Endodermal cell (in vitro differentiated cells): ENCODE data around the gene TP53I13. TPM values are rescaled to one million over a fixed set of nuclear protein-coding genes. Genes with fewer than 3 reads are reported as not detected.

Experiments
- DNase-seq: peaks from one replicate; pipeline ENCODE4 v3.0.0-alpha.2; 2017
- H3K27ac ChIP-seq: 2 replicates; pipeline ENCODE4 v1.5.1; 2013; ENCODE audit warnings: mild to moderate bottlenecking, low read depth, low read length, moderate library complexity
- H3K27me3 ChIP-seq: 2 replicates; pipeline ENCODE4 v1.6.1; 2013; ENCODE audit warnings: mild to moderate bottlenecking, low read length, moderate library complexity; ENCODE audit not compliant: insufficient read depth, control insufficient read depth, poor library complexity, severe bottlenecking
- H3K36me3 ChIP-seq: 2 replicates; pipeline ENCODE4 v1.7.0; 2013; ENCODE audit warnings: mild to moderate bottlenecking, low read length, moderate library complexity; ENCODE audit not compliant: control insufficient read depth, insufficient read depth
- H3K4me1 ChIP-seq: one replicate; pipeline ENCODE4 v1.7.0; 2013; ENCODE audit warnings: low read length; ENCODE audit not compliant: control insufficient read depth, insufficient read depth
- H3K4me3 ChIP-seq: 2 replicates; pipeline ENCODE4 v1.5.1; 2013; ENCODE audit warnings: mild to moderate bottlenecking, low read length, moderate library complexity
- H3K9ac ChIP-seq: 2 replicates; pipeline ENCODE4 v1.6.1; 2013; ENCODE audit warnings: mild to moderate bottlenecking, low read length, moderate library complexity; ENCODE audit not compliant: poor library complexity, severe bottlenecking; ENCODE audit errors: extremely low read depth
- H3K9me3 ChIP-seq: 2 replicates; pipeline ENCODE4 v1.6.1; 2013; ENCODE audit warnings: mild to moderate bottlenecking, low read length, moderate library complexity; ENCODE audit not compliant: control insufficient read depth
- H3K27ac Mint-ChIP-seq: 2 replicates; pipeline ENCODE4 v1.8.0; 2020; ENCODE audit warnings: mixed read lengths
- H3K27me3 Mint-ChIP-seq: 2 replicates; pipeline ENCODE4 v1.8.0; 2021; ENCODE audit warnings: mild to moderate bottlenecking, mixed read lengths; ENCODE audit not compliant: insufficient read depth
- H3K36me3 Mint-ChIP-seq: 2 replicates; pipeline ENCODE4 v1.8.0; 2020; ENCODE audit warnings: low read depth, mixed read lengths
- H3K4me1 Mint-ChIP-seq: 2 replicates; pipeline ENCODE4 v1.8.0; 2020; ENCODE audit warnings: mixed read lengths
- H3K4me3 Mint-ChIP-seq: 2 replicates; pipeline ENCODE4 v1.8.0; 2020; ENCODE audit warnings: mild to moderate bottlenecking, moderate library complexity, mixed read lengths
- H3K9me3 Mint-ChIP-seq: 2 replicates; pipeline ENCODE4 v1.8.0; 2020; ENCODE audit warnings: mild to moderate bottlenecking, mixed read lengths
- CTCF ChIP-seq: fragments of 200-600 bp; sonication (generic); conservative IDR thresholded peaks from 2 replicates; pipeline ENCODE4 v1.5.0; 2021; ENCODE audit warnings: antibody characterized with exemption, mild to moderate bottlenecking
- WGBS, 2 experiments: methylation state at CpG; one replicate each; pipeline versions ENCODE4 v1.1.5 to v1.1.7; 2013; ENCODE audit warnings: missing lambda C conversion rate in 2 of 2, mixed read lengths in 1 of 2; ENCODE audit not compliant: insufficient coverage in 1 of 2, insufficient read length in 1 of 2; 5-methylcytosine and 5-hydroxymethylcytosine counted together
- total RNA-seq, 2 donors: library from RNA; stranded (reverse); fragmentation: NEBNext Ultra II Directional in 1 of 2; extraction: Animal tissue kit (Norgen Biotek cat#: 25700) in 1 of 2; gene quantifications; 2 replicates in 1 of 2; 3 replicates in 1 of 2; pipeline ENCODE4 v1.2.1, GENCODE V29; 2021

TP53I13 gene
- total RNA-seq, 2 donors from 2014 or later, result 21.7 to 31.0 TPM

DNA sequence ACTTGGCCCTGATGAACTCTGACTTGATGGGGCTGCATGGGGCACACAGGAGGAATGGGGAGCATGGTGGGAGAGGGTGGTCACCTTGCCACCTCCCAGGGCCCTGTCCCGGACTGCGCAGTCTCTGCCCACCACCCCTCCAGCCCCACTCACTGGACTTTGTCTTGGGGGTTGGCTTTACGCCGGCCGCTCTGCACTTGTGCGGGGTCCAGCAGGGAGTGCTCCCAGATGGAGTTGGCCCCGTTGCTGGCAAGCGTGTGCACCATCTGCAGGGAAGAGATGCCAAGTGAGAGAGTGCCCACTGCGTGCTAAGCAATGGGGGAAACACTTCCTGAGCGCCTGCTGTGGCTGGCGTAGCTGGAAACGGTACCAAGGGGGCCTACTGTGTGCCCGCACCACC, 14.3 kb downstream of the TP53I13 start:
- Mint-ChIP-seq H3K27ac (no peak overlapping the region), H3K36me3 (peaks cover 28% of the 10 kb centered on the region), H3K27me3 (peaks cover 3% of the 10 kb centered on the region), H3K9me3 (no peaks in the 10 kb centered on the region), H3K4me3 (no peak overlapping the region), H3K4me1 (peaks cover 9% of the 10 kb centered on the region)
- H3K9ac ChIP-seq, result no peak overlapping the region
- no peak overlapping the region for H3K27ac ChIP-seq
- TF ChIP-seq CTCF, result no peak
- no peaks in the 10 kb centered on the region for H3K9me3 ChIP-seq
- peaks cover 10% of the 10 kb centered on the region for H3K4me1 ChIP-seq
- 94 to 98% methylated on average over 12 to 13 of the region's 13 CpGs for WGBS, 2 experiments
- no peaks in the 10 kb centered on the region for H3K27me3 ChIP-seq
- DNase-seq, result peak; percentile 39
- no peak overlapping the region for H3K4me3 ChIP-seq
- peaks cover 27% of the 10 kb centered on the region for H3K36me3 ChIP-seq

GRCh38 chr17:29583324-29584248, 15.1 kb downstream of the TP53I13 start:
- WGBS, 2 experiments, result 94% methylated on average over 13 to 16 of the region's 16 CpGs
- Mint-ChIP-seq H3K4me1 (peaks cover 14% of the 10 kb centered on the region), H3K27ac (no peak overlapping the region), H3K4me3 (no peak overlapping the region), H3K36me3 (peaks cover 23% of the 10 kb centered on the region), H3K9me3 (no peaks in the 10 kb centered on the region), H3K27me3 (peaks cover 7% of the 10 kb centered on the region)
- H3K27ac ChIP-seq, result no peak overlapping the region
- DNase-seq, result peak; percentile 45
- no peaks in the 10 kb centered on the region for H3K9me3 ChIP-seq
- H3K4me1 ChIP-seq, result peaks cover 13% of the 10 kb centered on the region
- no peaks in the 10 kb centered on the region for H3K27me3 ChIP-seq
- no peak overlapping the region for H3K9ac ChIP-seq
- no peak overlapping the region for H3K4me3 ChIP-seq
- peaks cover 27% of the 10 kb centered on the region for H3K36me3 ChIP-seq
- TF ChIP-seq CTCF, result no peak

DNA sequence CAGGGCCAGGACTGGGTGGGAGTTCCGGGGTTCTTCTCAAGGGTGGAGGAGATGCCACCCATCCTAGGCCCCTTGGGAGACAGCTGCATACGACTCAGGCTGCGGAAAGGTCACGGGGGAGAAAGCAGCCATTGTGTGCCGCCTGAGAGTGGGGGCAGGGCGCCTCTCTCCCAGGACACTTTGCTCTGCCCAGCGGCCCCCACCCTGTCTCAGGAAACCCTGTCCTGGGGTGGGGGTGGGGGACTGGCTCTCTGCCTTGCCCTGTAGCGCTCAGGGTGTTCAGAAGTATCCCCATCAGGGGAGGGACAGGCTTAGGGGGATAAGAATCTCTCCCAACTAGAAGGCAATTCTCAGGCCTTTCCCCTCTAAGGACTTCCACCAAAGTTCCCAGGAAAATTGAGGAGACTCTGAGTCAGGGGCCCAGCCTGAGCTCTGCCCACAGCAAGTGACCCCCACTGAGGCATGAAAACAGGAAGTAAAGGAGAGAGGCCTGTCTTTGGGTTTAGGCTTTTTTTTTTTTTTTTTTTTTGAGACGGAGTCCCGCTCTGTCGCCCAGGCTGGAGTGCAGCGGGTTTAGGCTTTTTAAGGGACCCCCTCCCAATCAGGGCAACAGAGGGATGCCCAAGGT, 16.1 kb downstream of the TP53I13 start:
- Histone ChIP-seq H3K27me3 (no peaks in the 10 kb centered on the region), H3K4me1 (peaks cover 13% of the 10 kb centered on the region), H3K36me3 (peaks cover 24% of the 10 kb centered on the region), H3K27ac (no peak overlapping the region), H3K9ac (no peak overlapping the region), H3K4me3 (no peak overlapping the region), H3K9me3 (no peaks in the 10 kb centered on the region)
- DNase-seq, result peak; percentile 53
- Mint-ChIP-seq H3K9me3 (no peaks in the 10 kb centered on the region), H3K4me3 (no peak overlapping the region), H3K36me3 (peaks cover 23% of the 10 kb centered on the region), H3K27me3 (peaks cover 7% of the 10 kb centered on the region), H3K27ac (peak overlapping the region; percentile 68), H3K4me1 (peaks cover 14% of the 10 kb centered on the region)
- 74 to 88% methylated on average over 8 to 12 of the region's 12 CpGs for WGBS, 2 experiments
- no peak for TF ChIP-seq CTCF
